Stimulated activated CD8-positive, alpha-beta memory T cell treated with anti-CD3 and anti-CD28 coated beads, Interleukin-7, amount 100 ng/mL, for 48 hours (primary cell): Measurements from ENCODE around the gene PDGFD.

Experiments
- DNase-seq, 2 donors: peaks; one replicate each; pipeline ENCODE4 v3.0.0-alpha.2; 2020; ENCODE audit warnings: low read depth in 1 of 2; ENCODE audit errors: extremely low read depth in 1 of 2

Gene PDGFD

GRCh38 chr11:104146421-104146820 lies 17.5 kb downstream of the PDGFD start:
- DNase-seq, result no peak

GRCh38 chr11:104145062-104145461 lies 18.9 kb downstream of the PDGFD start:
- DNase-seq, result no peak

GRCh38 chr11:104142698-104143097 lies 21.2 kb downstream of the PDGFD start:
- DNase-seq, result no peak

GRCh38 chr11:104136861-104137260 lies 27.1 kb downstream of the PDGFD start:
- no peak for DNase-seq

- DNase-seq, result no peak
Observed at GRCh38 chr11:104134745-104135144, 29.2 kb downstream of the PDGFD start.

GRCh38 chr11:104130161-104130560 lies 33.8 kb downstream of the PDGFD start:
- DNase-seq, result no peak

- DNase-seq, result no peak
Observed at GRCh38 chr11:104129145-104129544, 34.8 kb downstream of the PDGFD start.

- no peak for DNase-seq
Observed at GRCh38 chr11:104127828-104128227, 36.1 kb downstream of the PDGFD start.

GRCh38 chr11:104126464-104126863 lies 37.5 kb downstream of the PDGFD start:
- no peak for DNase-seq

GRCh38 chr11:104124979-104125378 lies 39.0 kb downstream of the PDGFD start:
- no peak for DNase-seq

GRCh38 chr11:104122836-104123235 lies 41.1 kb downstream of the PDGFD start:
- no peak for DNase-seq

- DNase-seq, result no peak
Observed at GRCh38 chr11:104122011-104122635, 41.8 kb downstream of the PDGFD start.

- no peak for DNase-seq
Observed at GRCh38 chr11:104120493-104121137, 43.3 kb downstream of the PDGFD start.

- DNase-seq, result no peak
Observed at GRCh38 chr11:104118105-104118744, 45.7 kb downstream of the PDGFD start.

GRCh38 chr11:104113541-104113940 lies 50.4 kb downstream of the PDGFD start:
- DNase-seq, result no peak

- DNase-seq, result no peak
Observed at GRCh38 chr11:104106136-104106754, 57.7 kb downstream of the PDGFD start.

GRCh38 chr11:104105155-104105554 lies 58.8 kb downstream of the PDGFD start:
- no peak for DNase-seq

GRCh38 chr11:104104664-104105063 lies 59.3 kb downstream of the PDGFD start:
- DNase-seq, result no peak

- no peak for DNase-seq
Observed at GRCh38 chr11:104104201-104104600, 59.7 kb downstream of the PDGFD start.

- DNase-seq, result no peak
Observed at GRCh38 chr11:104098555-104098954, 65.4 kb downstream of the PDGFD start.

GRCh38 chr11:104098132-104098531 lies 65.8 kb downstream of the PDGFD start:
- DNase-seq, result no peak

- DNase-seq, result no peak
Observed at GRCh38 chr11:104096900-104097299, 67.0 kb downstream of the PDGFD start.
